K562 (cell line): ENCODE measurements around the gene HARS2. TPM values are rescaled to one million over a fixed set of nuclear protein-coding genes. Genes with fewer than 3 reads are reported as not detected.
A peak's percentile ranks its signal among the peaks of the same experiment; 100 is the strongest.

ENCODE experiments used
- BHLHE40 ChIP-seq: IDR thresholded peaks from 2 replicates; pipeline ENCODE4 v1.6.1; 2011; ENCODE audit warnings: low read length, improper control_type of control experiment
- ERF ChIP-seq: fragments of 450-650 bp; formaldehyde crosslinking; IDR thresholded peaks from 2 replicates; pipeline ENCODE4 v1.4.0; 2020; ENCODE audit warnings: mild to moderate bottlenecking, mixed read lengths
- ESRRB ChIP-seq: fragments of 250-450 bp; sonication (Bioruptor Pico); IDR thresholded peaks from 2 replicates; pipeline ENCODE4 v1.5.0; 2020; ENCODE audit warnings: mild to moderate bottlenecking, moderate library complexity, borderline replicate concordance
- GTF3C2 ChIP-seq: IDR thresholded peaks from 3 replicates; pipeline ENCODE4 v1.6.1; 2011; ENCODE audit warnings: borderline replicate concordance, mild to moderate bottlenecking, moderate library complexity; ENCODE audit not compliant: insufficient read length; ENCODE audit errors: extremely low read depth
- ID3 ChIP-seq, 2 experiments: fragments of 250-450 bp in 1 of 2; fragments of 450-650 bp in 1 of 2; sonication (Bioruptor Pico) in 1 of 2; IDR thresholded peaks; 2 replicates each; pipeline versions ENCODE4 v1.6.1 to v1.8.0; 2016 to 2021; ENCODE audit warnings: mild to moderate bottlenecking in 2 of 2, moderate library complexity in 2 of 2, missing compliant biosample characterization in 1 of 2, missing genetic modification characterization in 1 of 2
- MCM3 ChIP-seq: fragments of 450-650 bp; IDR thresholded peaks from 2 replicates; pipeline ENCODE4 v1.6.1; 2016
- MGA ChIP-seq: fragments of 450-650 bp; IDR thresholded peaks from 2 replicates; pipeline ENCODE4 v1.6.1; 2016; ENCODE audit warnings: mild to moderate bottlenecking, moderate library complexity
- PHB ChIP-seq: fragments of 250-450 bp; sonication (Bioruptor Pico); IDR thresholded peaks from 2 replicates; pipeline ENCODE4 v1.5.0; 2021
- SRSF3 ChIP-seq: fragments of 200-400 bp; formaldehyde crosslinking; IDR thresholded peaks from 2 replicates; pipeline ENCODE4 v1.6.1; 2016; ENCODE audit warnings: mild to moderate bottlenecking, low read length, moderate library complexity; ENCODE audit not compliant: insufficient read depth
- ZNF41 ChIP-seq: fragments of 250-450 bp; sonication (Bioruptor Pico); conservative IDR thresholded peaks from 2 replicates; pipeline ENCODE4 v1.4.0; 2020; ENCODE audit warnings: mild to moderate bottlenecking
- ZNF436 ChIP-seq: fragments of 250-450, 450-650 bp; sonication (Bioruptor Pico); formaldehyde crosslinking; IDR thresholded peaks from 2 replicates; pipeline ENCODE4 v1.7.0; 2020; ENCODE audit warnings: mild to moderate bottlenecking
- ZNF644 ChIP-seq: fragments of 200-800 bp; sonication (Bioruptor generic); IDR thresholded peaks from 2 replicates; pipeline ENCODE4 v1.6.1; 2016; ENCODE audit warnings: low read depth, missing genetic modification characterization, missing compliant biosample characterization
- polyA plus RNA-seq, 8 experiments: library from polyadenylated mRNA; depleted of rRNA in 4 of 8; stranded (reverse) in 5 of 8; unstranded in 3 of 8; fragments of >200 nt; fragmentation: Nextera tagmentation in 2 of 8; fragmentation: Illumina TruSeq in 1 of 8; extraction: Ambion mirVana in 2 of 8; extraction: Trizol in 1 of 8; gene quantifications; 2 replicates each; pipeline versions ENCODE4 v1.2.1 to v1.2.3, GENCODE V29; 2011 to 2014; ENCODE audit warnings: inconsistent platforms in 1 of 8, missing spikeins in 1 of 8
- total RNA-seq, 7 experiments: library from RNA; depleted of rRNA in 6 of 7; stranded (reverse); fragments of >200 nt in 6 of 7; fragmentation: Illumina TruSeq in 2 of 7; extraction: Trizol in 2 of 7; gene quantifications; 2 replicates each; pipeline versions ENCODE4 v1.2.1 to v1.2.3, GENCODE V29; 2011 to 2021; ENCODE audit warnings: low replicate concordance in 1 of 7

The HARS2 gene
- total and polyA plus RNA-seq, 9 of the 15 experiments (the other 6 are each of a cell fraction or from before 2014, with no cell fraction given), result 8.5 to 41.6 (median 27.1) TPM

- TF ChIP-seq PHB (no peak), BHLHE40 (no peak; the same call in none of the 2 replicates), SRSF3 (no peak), ERF (CRISPR knock-in tag) (no peak), MGA (0 out of 2 replicates have a peak, but pooled peaks have one; percentile 23), ZNF644 (tag) (no peak), ESRRB (no peak), ZNF41 (CRISPR knock-in tag) (no peak), ID3 (CRISPR knock-in tag; IDR thresholded peaks at IDR 0.05) (no peak), ID3 (tag; IDR thresholded peaks at IDR 0.05) (peak; percentile 55; the same call in 1 of the 2 replicates), MCM3 (no peak), ZNF436 (CRISPR knock-in tag) (no peak), GTF3C2 (no peak)
Measured at GRCh38 chr5:140664359-140665119, 26.7 kb upstream of the HARS2 start, which contains the start of gene WDR55 (continued).
